ENCODE measurements around the gene NAA50.

The NAA50 gene

GRCh38 chr3:113690482-113690881 is 55.6 kb downstream of the NAA50 start:
- TF ChIP-seq CTCF (IDR thresholded peaks at IDR 0.05; ENCODE audit: borderline replicate concordance, insufficient read depth, low read depth, low read length): no peak
- H3K4me3 ChIP-seq (ENCODE audit: low read depth, low read length): no peak overlapping the region

DNA sequence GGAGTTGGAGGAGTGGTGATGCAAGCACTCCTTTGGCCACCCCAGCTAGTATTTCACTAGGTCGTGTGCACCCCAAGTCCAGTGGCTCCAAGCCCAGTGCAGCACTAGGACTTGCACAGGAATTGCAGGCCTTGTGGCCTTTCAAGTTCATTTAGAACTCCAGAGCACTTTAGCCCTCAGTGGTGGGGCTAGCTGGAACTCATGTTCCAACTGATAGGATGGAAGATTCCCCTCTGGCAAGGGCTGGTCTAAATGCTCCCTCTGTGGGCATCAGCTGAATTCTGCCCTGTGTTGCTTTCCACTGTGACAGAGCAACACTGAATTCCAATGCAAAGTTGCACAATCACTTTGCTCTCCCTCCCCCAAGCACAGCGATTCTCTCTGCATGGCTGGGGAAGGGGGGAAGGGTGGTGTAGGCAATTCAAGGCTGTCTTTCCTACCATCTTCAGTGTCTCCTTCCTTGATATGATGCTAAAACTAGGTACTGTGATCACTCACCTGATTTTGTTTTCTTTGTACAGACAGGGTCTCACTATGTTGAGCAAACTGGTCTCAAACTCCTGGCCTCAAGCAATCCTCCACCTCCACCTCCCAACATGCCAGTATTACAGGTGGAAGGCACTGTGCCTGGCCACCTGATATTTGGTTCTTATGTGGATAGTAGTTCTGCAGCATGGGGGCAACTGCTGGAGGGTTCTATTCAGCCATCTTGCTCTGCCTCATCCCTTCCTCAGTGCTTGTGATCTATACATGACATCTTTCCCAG is 59.9 kb downstream of the NAA50 start:
- H3K4me3 ChIP-seq (ENCODE audit: low read depth, low read length): no peak overlapping the region
- no peak for TF ChIP-seq CTCF (IDR thresholded peaks at IDR 0.05; ENCODE audit: borderline replicate concordance, insufficient read depth, low read depth, low read length)

DNA sequence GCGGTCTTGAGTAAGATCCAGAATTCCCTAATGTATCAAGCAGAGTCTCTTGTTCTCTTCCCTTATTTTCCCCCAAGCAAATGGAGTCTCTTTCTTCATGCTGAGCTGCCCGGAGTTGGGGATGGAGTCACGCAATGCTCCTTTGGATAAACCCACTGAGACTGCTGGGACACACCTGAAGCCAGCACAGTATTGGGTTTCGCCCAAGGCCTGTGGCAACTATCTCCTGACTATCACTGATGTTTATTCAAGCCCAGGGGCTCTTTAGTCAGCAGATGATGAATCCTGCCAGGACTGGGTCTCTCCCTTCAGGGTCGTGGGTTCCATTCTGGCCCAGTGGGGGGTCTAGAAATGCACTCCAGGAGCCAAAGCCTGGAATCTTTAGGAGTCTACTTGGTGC is 60.9 kb downstream of the NAA50 start:
- no peak for TF ChIP-seq CTCF (IDR thresholded peaks at IDR 0.05; ENCODE audit: borderline replicate concordance, insufficient read depth, low read depth, low read length)
- H3K4me3 ChIP-seq (ENCODE audit: low read depth, low read length): no peak overlapping the region

- TF ChIP-seq CTCF (IDR thresholded peaks at IDR 0.05; ENCODE audit: borderline replicate concordance, insufficient read depth, low read depth, low read length): no peak
- no peak overlapping the region for H3K4me3 ChIP-seq (ENCODE audit: low read depth, low read length)
Measured at GRCh38 chr3:113684271-113684819, 61.7 kb downstream of the NAA50 start.

GRCh38 chr3:113678773-113679172 is 67.3 kb downstream of the NAA50 start:
- TF ChIP-seq CTCF (IDR thresholded peaks at IDR 0.05; ENCODE audit: borderline replicate concordance, insufficient read depth, low read depth, low read length): no peak
- no peak overlapping the region for H3K4me3 ChIP-seq (ENCODE audit: low read depth, low read length)

DNA sequence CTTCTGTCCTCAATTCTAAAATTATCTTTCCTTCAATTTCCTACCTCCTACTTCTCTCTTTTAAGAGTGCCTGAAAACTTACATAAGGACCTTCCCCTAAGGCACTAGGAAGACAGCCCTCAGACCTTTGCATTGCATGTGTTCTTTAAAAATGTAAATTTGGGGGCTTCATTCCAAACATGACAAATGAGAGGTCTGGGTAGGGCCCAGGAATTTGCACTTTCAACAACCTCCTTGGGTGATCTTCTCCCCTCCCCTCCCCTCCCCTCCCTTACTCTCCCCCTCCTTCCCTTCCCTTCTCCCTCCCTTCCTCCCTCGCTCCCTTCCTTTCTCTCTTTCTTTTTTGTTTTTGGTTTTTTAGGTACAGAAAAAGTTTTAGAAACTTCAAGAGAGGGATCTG is 68.3 kb downstream of the NAA50 start:
- H3K4me3 ChIP-seq (ENCODE audit: low read depth, low read length): no peak overlapping the region
- no peak for TF ChIP-seq CTCF (IDR thresholded peaks at IDR 0.05; ENCODE audit: borderline replicate concordance, insufficient read depth, low read depth, low read length)

- H3K4me3 ChIP-seq (ENCODE audit: low read depth, low read length): no peak overlapping the region
- no peak for TF ChIP-seq CTCF (IDR thresholded peaks at IDR 0.05; ENCODE audit: borderline replicate concordance, insufficient read depth, low read depth, low read length)
Measured at GRCh38 chr3:113676261-113676660, 69.8 kb downstream of the NAA50 start.

Data from GM12875 (cell line).